ENCODE measurements around the gene RYK.

RYK gene

GRCh38 chr3:134189849-134190248 is 60.8 kb downstream of the RYK start:
- DNase-seq (ENCODE audit: low read depth) = no peak
- TF ChIP-seq CTCF (IDR thresholded peaks at IDR 0.05; ENCODE audit: insufficient read depth, low read depth, low read length, missing control alignments) = no peak
- H3K4me3 ChIP-seq (ENCODE audit: low read length) = no peak overlapping the region

GRCh38 chr3:134186391-134186790 is 64.3 kb downstream of the RYK start:
- no peak for TF ChIP-seq CTCF (IDR thresholded peaks at IDR 0.05; ENCODE audit: insufficient read depth, low read depth, low read length, missing control alignments)
- H3K4me3 ChIP-seq (ENCODE audit: low read length) = no peak overlapping the region
- DNase-seq (ENCODE audit: low read depth) = no peak

- H3K4me3 ChIP-seq (ENCODE audit: low read length) = no peak overlapping the region
- DNase-seq (ENCODE audit: low read depth) = no peak
- TF ChIP-seq CTCF (IDR thresholded peaks at IDR 0.05; ENCODE audit: insufficient read depth, low read depth, low read length, missing control alignments) = no peak
Measured at GRCh38 chr3:134180761-134181160, 69.9 kb downstream of the RYK start.

- no peak for DNase-seq (ENCODE audit: low read depth)
- no peak for TF ChIP-seq CTCF (IDR thresholded peaks at IDR 0.05; ENCODE audit: insufficient read depth, low read depth, low read length, missing control alignments)
- H3K4me3 ChIP-seq (ENCODE audit: low read length) = no peak overlapping the region
Measured at GRCh38 chr3:134179508-134179907, 71.2 kb downstream of the RYK start.

- H3K4me3 ChIP-seq (ENCODE audit: low read length) = no peak overlapping the region
- no peak for DNase-seq (ENCODE audit: low read depth)
- no peak for TF ChIP-seq CTCF (IDR thresholded peaks at IDR 0.05; ENCODE audit: insufficient read depth, low read depth, low read length, missing control alignments)
Measured at GRCh38 chr3:134163096-134163495, 87.6 kb downstream of the RYK start.

- no peak overlapping the region for H3K4me3 ChIP-seq (ENCODE audit: low read length)
- no peak for DNase-seq (ENCODE audit: low read depth)
- TF ChIP-seq CTCF (IDR thresholded peaks at IDR 0.05; ENCODE audit: insufficient read depth, low read depth, low read length, missing control alignments) = no peak
Measured at GRCh38 chr3:134161898-134162615, 88.6 kb downstream of the RYK start.

GRCh38 chr3:134155446-134155845 is 95.2 kb downstream of the RYK start:
- H3K4me3 ChIP-seq (ENCODE audit: low read length) = no peak overlapping the region
- no peak for DNase-seq (ENCODE audit: low read depth)
- TF ChIP-seq CTCF (IDR thresholded peaks at IDR 0.05; ENCODE audit: insufficient read depth, low read depth, low read length, missing control alignments) = no peak
